NCI-H2196 (cell line): ENCODE results near the gene SREBF1.

Source experiments
- DNase-seq: peaks from one replicate; lab custom pipeline; 2025; ENCODE audit not compliant: unreplicated experiment; lab: John Stamatoyannopoulos, UW

The SREBF1 gene

DNA sequence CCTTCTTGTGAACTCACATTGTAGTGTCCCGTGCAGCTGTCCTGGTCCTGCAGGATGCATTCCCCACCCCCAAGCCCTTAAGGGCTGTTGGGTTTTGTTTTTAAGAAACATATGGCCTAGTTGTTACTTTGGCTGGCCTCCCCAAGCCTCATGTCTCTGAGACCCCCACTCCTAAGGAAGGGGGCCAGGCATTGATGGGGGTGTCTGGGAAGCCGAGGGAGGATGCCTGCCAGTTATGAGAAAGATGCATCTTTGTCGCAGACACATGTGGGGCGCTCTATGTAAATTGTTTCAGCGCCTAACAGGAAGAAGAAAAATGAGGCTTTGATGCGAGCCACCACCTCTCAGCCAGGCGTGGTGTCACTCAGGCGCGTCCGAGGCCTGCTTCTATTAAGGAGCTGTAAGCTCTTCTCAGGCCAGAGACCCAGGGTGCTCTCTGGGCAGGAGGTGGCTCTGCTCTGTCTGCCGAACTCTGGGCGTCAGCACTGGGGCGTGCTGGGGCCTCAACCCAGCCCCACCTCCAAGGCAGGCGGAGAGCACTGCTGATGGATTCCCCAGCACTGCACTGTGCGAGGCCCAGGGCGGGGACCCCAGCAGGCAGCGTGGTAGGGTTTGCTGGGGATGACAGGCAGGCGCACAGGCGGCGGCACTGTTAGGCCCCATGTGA, 70.6 kb downstream of the SREBF1 start:
- no peak for DNase-seq

DNA sequence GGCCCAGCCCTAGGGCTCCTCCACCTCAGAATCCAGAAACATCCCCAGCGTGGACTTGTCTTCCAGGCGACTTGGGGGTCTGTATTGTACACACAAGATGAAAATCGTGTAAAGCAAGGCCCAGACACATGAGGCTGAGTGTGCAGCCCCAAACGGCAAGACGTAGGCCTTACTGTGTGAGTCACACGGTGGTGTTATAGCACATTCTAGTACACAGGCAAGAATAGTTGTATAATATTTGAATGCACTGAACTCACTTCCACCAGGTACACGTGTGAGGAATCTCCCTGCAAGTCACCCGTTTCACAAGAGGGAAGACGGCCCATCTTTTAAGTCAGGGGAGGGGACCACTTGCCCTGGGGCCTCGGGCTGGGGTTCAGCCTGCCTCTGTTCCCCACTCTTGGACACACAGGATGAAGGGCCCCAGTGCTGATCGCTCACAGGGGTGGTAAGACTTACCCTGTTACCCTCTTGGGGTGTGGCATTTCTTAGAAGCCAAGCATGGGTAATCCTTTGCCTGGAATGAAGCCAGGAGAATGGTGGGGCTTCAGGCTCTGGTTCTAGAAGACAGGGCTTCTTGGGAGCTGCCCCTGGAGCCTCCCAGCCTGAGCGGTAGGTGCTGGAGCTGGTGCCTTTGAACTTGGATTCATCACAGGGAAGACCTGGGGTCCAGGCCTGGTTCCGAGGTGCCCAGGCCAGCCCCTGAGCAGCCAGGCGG, 71.3 kb downstream of the SREBF1 start:
- DNase-seq = no peak

DNA sequence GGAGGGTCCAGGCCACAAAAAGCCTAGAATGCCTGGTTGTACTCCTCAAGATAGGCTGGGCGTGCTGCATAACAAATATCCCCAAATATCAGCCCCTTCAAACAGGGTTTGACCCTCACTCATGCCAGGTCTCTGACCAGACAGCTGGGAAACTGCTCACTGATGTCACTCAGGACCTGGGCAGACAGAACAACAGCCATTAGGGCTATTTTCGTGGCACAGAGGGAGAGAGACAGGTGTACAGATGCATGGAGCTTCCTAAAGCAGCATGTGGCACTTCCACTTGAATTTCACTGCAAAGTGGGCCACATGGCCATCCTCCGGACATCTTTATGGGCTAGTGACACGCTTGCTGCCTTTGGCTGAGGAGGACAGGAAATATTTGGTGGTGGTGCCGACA, 73.1 kb downstream of the SREBF1 start:
- DNase-seq = no peak

DNA sequence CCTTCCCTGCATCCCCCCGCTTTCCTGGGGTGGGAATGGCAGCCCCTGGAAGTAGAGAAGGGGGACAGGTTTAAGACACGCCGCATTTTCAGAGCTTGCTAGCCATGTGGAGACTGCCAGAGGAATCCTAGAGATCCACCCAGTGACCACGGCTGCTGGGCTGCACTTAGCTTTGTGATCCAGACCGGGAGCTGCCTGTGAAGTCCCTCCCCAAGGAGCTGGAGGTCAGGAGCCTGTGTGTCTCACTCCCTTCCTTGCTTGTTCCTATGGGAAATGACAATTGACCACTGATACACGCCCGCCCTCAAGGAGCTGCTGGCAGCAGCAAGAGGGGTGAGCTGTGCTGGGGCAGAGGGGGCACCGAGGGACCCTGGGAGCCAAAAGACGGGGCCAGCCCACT, 73.7 kb downstream of the SREBF1 start:
- DNase-seq = no peak

DNA sequence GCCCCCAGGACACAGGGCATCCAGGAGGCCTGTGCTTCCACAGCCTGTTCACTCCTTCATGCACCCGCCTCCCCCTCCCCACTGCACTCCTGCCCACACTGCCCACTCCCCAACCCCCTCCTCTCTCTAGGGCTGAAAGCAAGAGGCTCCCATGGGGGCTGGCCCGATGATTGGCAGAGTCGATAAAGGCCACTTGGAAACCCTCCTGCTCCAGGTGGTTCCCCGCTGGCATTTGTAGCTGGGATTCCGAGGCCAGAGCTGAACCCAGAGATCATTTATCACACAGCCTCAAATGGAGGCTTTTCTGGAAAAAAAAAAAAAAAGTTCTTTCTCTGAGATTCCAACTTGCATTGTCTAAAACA, 74.1 kb downstream of the SREBF1 start:
- DNase-seq = no peak
